ENCODE results near the gene CEMIP2. TPM values are rescaled to one million over a fixed set of nuclear protein-coding genes. Genes with fewer than 3 reads are reported as not detected.

Gene CEMIP2
- total and polyA plus RNA-seq, 2 donors (not counting 1 experiment from before 2014, with no cell fraction given): 35.1 to 45.6 TPM

DNA sequence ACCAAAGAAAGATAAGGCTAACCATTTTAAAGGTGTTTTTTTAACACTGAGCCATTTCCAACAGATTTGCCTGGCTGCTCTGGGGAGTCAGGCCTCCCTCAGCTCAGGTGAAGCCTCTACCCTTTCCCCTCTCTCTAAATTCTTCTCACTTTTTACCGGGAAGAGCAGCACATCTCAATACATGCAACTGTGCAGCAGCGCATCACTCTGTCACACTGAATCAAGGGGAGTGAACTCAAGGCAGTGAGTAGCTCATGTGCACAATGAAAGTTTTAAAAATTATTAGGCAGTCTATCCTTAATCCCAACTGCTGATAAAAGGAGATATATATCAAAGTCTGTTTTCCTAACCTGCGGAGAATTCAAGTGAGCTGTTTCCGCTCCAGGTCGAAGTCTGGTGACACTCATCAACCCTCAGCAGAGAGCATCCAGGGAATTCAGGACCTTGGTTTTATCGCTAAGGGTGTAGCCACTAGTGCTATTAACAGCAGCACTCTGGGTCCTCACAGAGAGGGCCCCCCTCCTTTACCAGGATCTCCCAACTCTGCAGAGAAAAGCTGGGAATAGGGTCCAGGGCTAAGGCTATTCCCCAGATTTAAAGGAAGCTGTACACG is 1.0 kb downstream of the CEMIP2 start:
- H3K4me2 ChIP-seq (ENCODE audit: extremely low read depth, insufficient read depth, low read length): peak overlapping the region; percentile 88
- no peaks in the 10 kb centered on the region for H4K20me1 ChIP-seq (ENCODE audit: control insufficient read depth, extremely low read depth, insufficient read depth, low read length)
- no peak overlapping the region for H2AFZ ChIP-seq (ENCODE audit: low read length)
- peaks cover 38% of the 10 kb centered on the region for H3K79me2 ChIP-seq (ENCODE audit: control insufficient read depth, insufficient read depth, low read length)
- peak overlapping the region; percentile 75 to 97 (median 94) for H3K4me3 ChIP-seq (replicated peaks in 1 of 4; ENCODE audit: control extremely low read depth in 1 of 4, insufficient read depth in 1 of 4, low read depth in 3 of 4, low read length in 4 of 4)
- H3K9me3 ChIP-seq (ENCODE audit: control insufficient read depth, insufficient read depth, low read depth, low read length): no peaks in the 10 kb centered on the region
- peak overlapping the region; percentile 88 for H3K27ac ChIP-seq (ENCODE audit: insufficient read depth, low read length)
- no peaks in the 10 kb centered on the region for H3K36me3 ChIP-seq (ENCODE audit: control insufficient read depth, insufficient read depth, low read length)
- H3K9ac ChIP-seq (ENCODE audit: insufficient read depth, low read length): peak overlapping the region; percentile 92
- TF ChIP-seq, protein P1, sequence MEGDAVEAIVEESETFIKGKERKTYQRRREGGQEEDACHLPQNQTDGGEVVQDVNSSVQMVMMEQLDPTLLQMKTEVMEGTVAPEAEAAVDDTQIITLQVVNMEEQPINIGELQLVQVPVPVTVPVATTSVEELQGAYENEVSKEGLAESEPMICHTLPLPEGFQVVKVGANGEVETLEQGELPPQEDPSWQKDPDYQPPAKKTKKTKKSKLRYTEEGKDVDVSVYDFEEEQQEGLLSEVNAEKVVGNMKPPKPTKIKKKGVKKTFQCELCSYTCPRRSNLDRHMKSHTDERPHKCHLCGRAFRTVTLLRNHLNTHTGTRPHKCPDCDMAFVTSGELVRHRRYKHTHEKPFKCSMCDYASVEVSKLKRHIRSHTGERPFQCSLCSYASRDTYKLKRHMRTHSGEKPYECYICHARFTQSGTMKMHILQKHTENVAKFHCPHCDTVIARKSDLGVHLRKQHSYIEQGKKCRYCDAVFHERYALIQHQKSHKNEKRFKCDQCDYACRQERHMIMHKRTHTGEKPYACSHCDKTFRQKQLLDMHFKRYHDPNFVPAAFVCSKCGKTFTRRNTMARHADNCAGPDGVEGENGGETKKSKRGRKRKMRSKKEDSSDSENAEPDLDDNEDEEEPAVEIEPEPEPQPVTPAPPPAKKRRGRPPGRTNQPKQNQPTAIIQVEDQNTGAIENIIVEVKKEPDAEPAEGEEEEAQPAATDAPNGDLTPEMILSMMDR (conservative IDR thresholded peaks at IDR 0.05 in 1 of 2, IDR thresholded peaks at IDR 0.05 in 1 of 2; ENCODE audit: low read depth in 1 of 2, low read length in 2 of 2): no peak
- no peak for TF ChIP-seq EZH2 (IDR thresholded peaks at IDR 0.05; ENCODE audit: low read length, missing control alignments)
- DNase-seq (ENCODE audit: low read depth in 2 of 2): no peak
- peaks cover 16% of the 10 kb centered on the region for H3K4me1 ChIP-seq (ENCODE audit: control insufficient read depth, extremely low read depth, insufficient read depth, low read length)
- no peaks in the 10 kb centered on the region for H3K27me3 ChIP-seq (ENCODE audit: control insufficient read depth, insufficient read depth, low read length)

DNA sequence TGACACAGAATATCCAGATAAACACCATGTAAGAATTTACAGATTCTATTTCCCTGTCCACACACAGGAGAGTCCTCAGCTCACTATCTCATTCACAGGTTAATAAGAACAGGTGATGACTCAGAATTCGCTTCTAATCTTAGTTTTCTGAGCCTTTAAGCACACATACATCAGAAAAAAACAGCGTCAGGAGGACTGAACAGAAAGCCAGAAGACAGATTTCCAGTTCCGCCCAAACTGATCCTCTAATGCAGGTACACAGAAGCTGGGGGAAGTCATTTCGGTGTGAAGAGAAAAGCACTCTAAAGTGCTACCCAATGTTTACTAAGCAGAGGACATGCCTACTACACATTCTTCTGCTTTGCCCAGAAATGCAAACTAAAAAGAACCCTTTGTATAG is 1.6 kb downstream of the CEMIP2 start:
- H3K4me1 ChIP-seq (ENCODE audit: control insufficient read depth, extremely low read depth, insufficient read depth, low read length): peaks cover 16% of the 10 kb centered on the region
- DNase-seq (ENCODE audit: low read depth in 2 of 2): no peak
- H3K4me3 ChIP-seq (replicated peaks in 1 of 4; ENCODE audit: control extremely low read depth in 1 of 4, insufficient read depth in 1 of 4, low read depth in 3 of 4, low read length in 4 of 4): peak overlapping the region; percentile 75 to 97 (median 94)
- H3K9ac ChIP-seq (ENCODE audit: insufficient read depth, low read length): no peak overlapping the region
- H3K9me3 ChIP-seq (ENCODE audit: control insufficient read depth, insufficient read depth, low read depth, low read length): no peaks in the 10 kb centered on the region
- TF ChIP-seq, protein P1 (conservative IDR thresholded peaks at IDR 0.05 in 1 of 2, IDR thresholded peaks at IDR 0.05 in 1 of 2; ENCODE audit: low read depth in 1 of 2, low read length in 2 of 2): no peak
- no peak for TF ChIP-seq EZH2 (IDR thresholded peaks at IDR 0.05; ENCODE audit: low read length, missing control alignments)
- no peaks in the 10 kb centered on the region for H4K20me1 ChIP-seq (ENCODE audit: control insufficient read depth, extremely low read depth, insufficient read depth, low read length)
- H3K4me2 ChIP-seq (ENCODE audit: extremely low read depth, insufficient read depth, low read length): peak overlapping the region; percentile 88
- H3K79me2 ChIP-seq (ENCODE audit: control insufficient read depth, insufficient read depth, low read length): peaks cover 44% of the 10 kb centered on the region
- H3K36me3 ChIP-seq (ENCODE audit: control insufficient read depth, insufficient read depth, low read length): no peaks in the 10 kb centered on the region
- H3K27ac ChIP-seq (ENCODE audit: insufficient read depth, low read length): peak overlapping the region; percentile 88
- no peak overlapping the region for H2AFZ ChIP-seq (ENCODE audit: low read length)
- no peaks in the 10 kb centered on the region for H3K27me3 ChIP-seq (ENCODE audit: control insufficient read depth, insufficient read depth, low read length)

DNA sequence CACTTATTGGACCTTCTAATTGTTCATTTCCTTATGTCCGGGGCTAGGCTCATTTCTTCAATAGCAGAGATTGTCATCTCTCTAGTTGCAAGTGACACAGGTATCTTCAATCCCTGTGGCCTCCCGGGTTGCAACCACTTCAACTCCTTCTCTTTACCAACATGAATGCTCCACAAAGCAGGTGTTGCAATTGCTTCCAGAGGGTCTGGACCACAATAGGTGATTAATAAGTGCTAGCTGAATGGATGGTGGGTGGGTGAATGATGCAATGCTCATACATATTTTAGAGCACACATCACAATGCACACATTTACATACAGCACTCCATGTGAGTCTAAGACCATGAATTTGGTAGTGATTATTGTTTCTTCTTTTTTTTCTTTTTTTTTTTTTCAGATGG is 2.6 kb downstream of the CEMIP2 start:
- H3K36me3 ChIP-seq (ENCODE audit: control insufficient read depth, insufficient read depth, low read length): no peaks in the 10 kb centered on the region
- H3K79me2 ChIP-seq (ENCODE audit: control insufficient read depth, insufficient read depth, low read length): peaks cover 54% of the 10 kb centered on the region
- H3K4me3 ChIP-seq (replicated peaks in 1 of 4; ENCODE audit: control extremely low read depth in 1 of 4, insufficient read depth in 1 of 4, low read depth in 3 of 4, low read length in 4 of 4): peak overlapping the region in 2 of 4 experiments; percentile 26 to 39
- H3K27ac ChIP-seq (ENCODE audit: insufficient read depth, low read length): no peak overlapping the region
- H3K9me3 ChIP-seq (ENCODE audit: control insufficient read depth, insufficient read depth, low read depth, low read length): no peaks in the 10 kb centered on the region
- peaks cover 21% of the 10 kb centered on the region for H3K4me1 ChIP-seq (ENCODE audit: control insufficient read depth, extremely low read depth, insufficient read depth, low read length)
- peak overlapping the region; percentile 1 for H3K4me2 ChIP-seq (ENCODE audit: extremely low read depth, insufficient read depth, low read length)
- H3K9ac ChIP-seq (ENCODE audit: insufficient read depth, low read length): no peak overlapping the region
- no peaks in the 10 kb centered on the region for H3K27me3 ChIP-seq (ENCODE audit: control insufficient read depth, insufficient read depth, low read length)
- peak; percentile 46 to 78 for DNase-seq (ENCODE audit: low read depth in 2 of 2)
- H2AFZ ChIP-seq (ENCODE audit: low read length): no peak overlapping the region
- no peaks in the 10 kb centered on the region for H4K20me1 ChIP-seq (ENCODE audit: control insufficient read depth, extremely low read depth, insufficient read depth, low read length)
- no peak for TF ChIP-seq EZH2 (IDR thresholded peaks at IDR 0.05; ENCODE audit: low read length, missing control alignments)
- TF ChIP-seq, protein P1 (conservative IDR thresholded peaks at IDR 0.05 in 1 of 2, IDR thresholded peaks at IDR 0.05 in 1 of 2; ENCODE audit: low read depth in 1 of 2, low read length in 2 of 2): no peak

All from fibroblast of lung (primary cell).